H1 (cell line): ENCODE results near the gene SEMA3D. TPM values are rescaled to one million over a fixed set of nuclear protein-coding genes. Genes with fewer than 3 reads are reported as not detected.

Source experiments
- JUN ChIP-seq: IDR thresholded peaks from 2 replicates; pipeline ENCODE4 v1.6.1; 2011; ENCODE audit warnings: low read depth, mild to moderate bottlenecking, improper control_type of control experiment, low read length
- KDM1A ChIP-seq: fragments of 200-600, 300-600 bp; sonication (generic); IDR thresholded peaks from 2 replicates; pipeline ENCODE4 v1.7.1; 2016; ENCODE audit warnings: mild to moderate bottlenecking, low read length, borderline replicate concordance
- NRF1 ChIP-seq: IDR thresholded peaks from 2 replicates; pipeline ENCODE4 v1.6.1; 2011; ENCODE audit warnings: mild to moderate bottlenecking, low read depth, low read length, improper control_type of control experiment
- SIN3A ChIP-seq, 2 experiments: IDR thresholded peaks in 1 of 2; conservative IDR thresholded peaks in 1 of 2; 2 replicates each; pipeline ENCODE4 v1.6.1; 2011 to 2012; ENCODE audit warnings: low read length in 2 of 2, improper control_type of control experiment in 1 of 2, low read depth in 1 of 2, mild to moderate bottlenecking in 1 of 2
- SP1 ChIP-seq: IDR thresholded peaks from 2 replicates; pipeline ENCODE4 v1.6.1; 2011; ENCODE audit warnings: low read depth, low read length
- TAF1 ChIP-seq: IDR thresholded peaks from 2 replicates; pipeline ENCODE4 v1.6.1; 2011; ENCODE audit warnings: mild to moderate bottlenecking, low read depth, low read length
- ZNF274 ChIP-seq: IDR thresholded peaks from 2 replicates; pipeline ENCODE4 v1.7.0; 2012; ENCODE audit warnings: low read length, borderline replicate concordance; ENCODE audit errors: extremely low read depth
- polyA plus RNA-seq, 7 experiments: library from polyadenylated mRNA; depleted of rRNA in 3 of 7; stranded (reverse) in 5 of 7; unstranded in 2 of 7; fragments of >200 nt in 5 of 7; fragments of 200-250 nt in 2 of 7; gene quantifications; 1 replicate in 5 of 7; 2 replicates in 1 of 7; 4 replicates in 1 of 7; pipeline versions ENCODE4 v1.2.1 to v1.2.3, GENCODE V29; 2011 to 2013; ENCODE audit warnings: missing spikeins in 2 of 7, mixed read lengths in 2 of 7
- total RNA-seq: library from RNA; stranded (reverse); fragmentation: NEBNext Ultra II Directional; extraction: Animal tissue kit (Norgen Biotek cat#: 25700); gene quantifications from 2 replicates; pipeline ENCODE4 v1.2.1, GENCODE V29; 2021
- TF ChIP-seq, protein P1 (sequence below): fragments of 300-600 bp; sonication (generic); IDR thresholded peaks from 2 replicates; pipeline ENCODE4 v1.7.1; 2012; ENCODE audit warnings: low read length, moderate library complexity, mild to moderate bottlenecking, inconsistent platforms; ENCODE audit not compliant: insufficient replicate concordance
- TF ChIP-seq, protein P2 (sequence below): IDR thresholded peaks from 2 replicates; pipeline ENCODE4 v1.6.1; 2011; ENCODE audit warnings: low read length, improper control_type of control experiment

The SEMA3D gene
- total and polyA plus RNA-seq, 2 of the 8 experiments (the other 6 are each of a cell fraction or from before 2014, with no cell fraction given): 1.6 to 3.5 TPM

DNA sequence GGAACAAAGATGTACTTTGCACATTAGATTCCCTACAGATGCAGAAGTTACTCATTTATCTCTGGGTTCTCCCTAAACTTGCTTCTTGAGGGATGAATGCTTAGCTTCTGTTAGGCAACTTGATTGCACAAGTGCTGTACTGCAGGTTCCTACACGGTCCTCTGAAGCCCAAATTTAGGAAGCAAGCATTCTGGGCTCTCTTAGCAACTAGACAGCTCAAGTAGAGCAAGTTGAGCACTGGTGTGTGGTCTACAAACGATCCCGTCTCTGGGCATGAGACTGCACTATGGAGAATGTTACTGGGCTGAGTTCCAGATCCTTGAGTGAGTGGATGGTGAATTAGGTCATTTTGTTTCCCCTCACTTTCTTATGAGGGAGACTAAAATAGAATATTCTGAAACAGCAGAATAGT is 14.3 kb downstream of the SEMA3D start (continued):
- TF ChIP-seq, protein P1, sequence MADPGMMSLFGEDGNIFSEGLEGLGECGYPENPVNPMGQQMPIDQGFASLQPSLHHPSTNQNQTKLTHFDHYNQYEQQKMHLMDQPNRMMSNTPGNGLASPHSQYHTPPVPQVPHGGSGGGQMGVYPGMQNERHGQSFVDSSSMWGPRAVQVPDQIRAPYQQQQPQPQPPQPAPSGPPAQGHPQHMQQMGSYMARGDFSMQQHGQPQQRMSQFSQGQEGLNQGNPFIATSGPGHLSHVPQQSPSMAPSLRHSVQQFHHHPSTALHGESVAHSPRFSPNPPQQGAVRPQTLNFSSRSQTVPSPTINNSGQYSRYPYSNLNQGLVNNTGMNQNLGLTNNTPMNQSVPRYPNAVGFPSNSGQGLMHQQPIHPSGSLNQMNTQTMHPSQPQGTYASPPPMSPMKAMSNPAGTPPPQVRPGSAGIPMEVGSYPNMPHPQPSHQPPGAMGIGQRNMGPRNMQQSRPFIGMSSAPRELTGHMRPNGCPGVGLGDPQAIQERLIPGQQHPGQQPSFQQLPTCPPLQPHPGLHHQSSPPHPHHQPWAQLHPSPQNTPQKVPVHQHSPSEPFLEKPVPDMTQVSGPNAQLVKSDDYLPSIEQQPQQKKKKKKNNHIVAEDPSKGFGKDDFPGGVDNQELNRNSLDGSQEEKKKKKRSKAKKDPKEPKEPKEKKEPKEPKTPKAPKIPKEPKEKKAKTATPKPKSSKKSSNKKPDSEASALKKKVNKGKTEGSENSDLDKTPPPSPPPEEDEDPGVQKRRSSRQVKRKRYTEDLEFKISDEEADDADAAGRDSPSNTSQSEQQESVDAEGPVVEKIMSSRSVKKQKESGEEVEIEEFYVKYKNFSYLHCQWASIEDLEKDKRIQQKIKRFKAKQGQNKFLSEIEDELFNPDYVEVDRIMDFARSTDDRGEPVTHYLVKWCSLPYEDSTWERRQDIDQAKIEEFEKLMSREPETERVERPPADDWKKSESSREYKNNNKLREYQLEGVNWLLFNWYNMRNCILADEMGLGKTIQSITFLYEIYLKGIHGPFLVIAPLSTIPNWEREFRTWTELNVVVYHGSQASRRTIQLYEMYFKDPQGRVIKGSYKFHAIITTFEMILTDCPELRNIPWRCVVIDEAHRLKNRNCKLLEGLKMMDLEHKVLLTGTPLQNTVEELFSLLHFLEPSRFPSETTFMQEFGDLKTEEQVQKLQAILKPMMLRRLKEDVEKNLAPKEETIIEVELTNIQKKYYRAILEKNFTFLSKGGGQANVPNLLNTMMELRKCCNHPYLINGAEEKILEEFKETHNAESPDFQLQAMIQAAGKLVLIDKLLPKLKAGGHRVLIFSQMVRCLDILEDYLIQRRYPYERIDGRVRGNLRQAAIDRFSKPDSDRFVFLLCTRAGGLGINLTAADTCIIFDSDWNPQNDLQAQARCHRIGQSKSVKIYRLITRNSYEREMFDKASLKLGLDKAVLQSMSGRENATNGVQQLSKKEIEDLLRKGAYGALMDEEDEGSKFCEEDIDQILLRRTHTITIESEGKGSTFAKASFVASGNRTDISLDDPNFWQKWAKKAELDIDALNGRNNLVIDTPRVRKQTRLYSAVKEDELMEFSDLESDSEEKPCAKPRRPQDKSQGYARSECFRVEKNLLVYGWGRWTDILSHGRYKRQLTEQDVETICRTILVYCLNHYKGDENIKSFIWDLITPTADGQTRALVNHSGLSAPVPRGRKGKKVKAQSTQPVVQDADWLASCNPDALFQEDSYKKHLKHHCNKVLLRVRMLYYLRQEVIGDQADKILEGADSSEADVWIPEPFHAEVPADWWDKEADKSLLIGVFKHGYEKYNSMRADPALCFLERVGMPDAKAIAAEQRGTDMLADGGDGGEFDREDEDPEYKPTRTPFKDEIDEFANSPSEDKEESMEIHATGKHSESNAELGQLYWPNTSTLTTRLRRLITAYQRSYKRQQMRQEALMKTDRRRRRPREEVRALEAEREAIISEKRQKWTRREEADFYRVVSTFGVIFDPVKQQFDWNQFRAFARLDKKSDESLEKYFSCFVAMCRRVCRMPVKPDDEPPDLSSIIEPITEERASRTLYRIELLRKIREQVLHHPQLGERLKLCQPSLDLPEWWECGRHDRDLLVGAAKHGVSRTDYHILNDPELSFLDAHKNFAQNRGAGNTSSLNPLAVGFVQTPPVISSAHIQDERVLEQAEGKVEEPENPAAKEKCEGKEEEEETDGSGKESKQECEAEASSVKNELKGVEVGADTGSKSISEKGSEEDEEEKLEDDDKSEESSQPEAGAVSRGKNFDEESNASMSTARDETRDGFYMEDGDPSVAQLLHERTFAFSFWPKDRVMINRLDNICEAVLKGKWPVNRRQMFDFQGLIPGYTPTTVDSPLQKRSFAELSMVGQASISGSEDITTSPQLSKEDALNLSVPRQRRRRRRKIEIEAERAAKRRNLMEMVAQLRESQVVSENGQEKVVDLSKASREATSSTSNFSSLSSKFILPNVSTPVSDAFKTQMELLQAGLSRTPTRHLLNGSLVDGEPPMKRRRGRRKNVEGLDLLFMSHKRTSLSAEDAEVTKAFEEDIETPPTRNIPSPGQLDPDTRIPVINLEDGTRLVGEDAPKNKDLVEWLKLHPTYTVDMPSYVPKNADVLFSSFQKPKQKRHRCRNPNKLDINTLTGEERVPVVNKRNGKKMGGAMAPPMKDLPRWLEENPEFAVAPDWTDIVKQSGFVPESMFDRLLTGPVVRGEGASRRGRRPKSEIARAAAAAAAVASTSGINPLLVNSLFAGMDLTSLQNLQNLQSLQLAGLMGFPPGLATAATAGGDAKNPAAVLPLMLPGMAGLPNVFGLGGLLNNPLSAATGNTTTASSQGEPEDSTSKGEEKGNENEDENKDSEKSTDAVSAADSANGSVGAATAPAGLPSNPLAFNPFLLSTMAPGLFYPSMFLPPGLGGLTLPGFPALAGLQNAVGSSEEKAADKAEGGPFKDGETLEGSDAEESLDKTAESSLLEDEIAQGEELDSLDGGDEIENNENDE: no peak
- TF ChIP-seq ZNF274: no peak
- TF ChIP-seq SP1: no peak
- no peak for TF ChIP-seq JUN
- TF ChIP-seq TAF1: no peak
- no peak for TF ChIP-seq SIN3A (conservative IDR thresholded peaks at IDR 0.05 in 1 of 2, IDR thresholded peaks at IDR 0.05 in 1 of 2; ENCODE audit: low read depth in 1 of 2, low read length in 2 of 2)
- TF ChIP-seq, protein P2, sequence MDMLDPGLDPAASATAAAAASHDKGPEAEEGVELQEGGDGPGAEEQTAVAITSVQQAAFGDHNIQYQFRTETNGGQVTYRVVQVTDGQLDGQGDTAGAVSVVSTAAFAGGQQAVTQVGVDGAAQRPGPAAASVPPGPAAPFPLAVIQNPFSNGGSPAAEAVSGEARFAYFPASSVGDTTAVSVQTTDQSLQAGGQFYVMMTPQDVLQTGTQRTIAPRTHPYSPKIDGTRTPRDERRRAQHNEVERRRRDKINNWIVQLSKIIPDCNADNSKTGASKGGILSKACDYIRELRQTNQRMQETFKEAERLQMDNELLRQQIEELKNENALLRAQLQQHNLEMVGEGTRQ: no peak
- TF ChIP-seq KDM1A: no peak
- no peak for TF ChIP-seq NRF1
